H1 (cell line): ENCODE results near the gene GNL3L. TPM values are rescaled to one million over a fixed set of nuclear protein-coding genes. Genes with fewer than 3 reads are reported as not detected.

Experiments used
- BRCA1 ChIP-seq: IDR thresholded peaks from 2 replicates; pipeline ENCODE4 v1.6.1; 2012; ENCODE audit warnings: low read depth, low read length, improper control_type of control experiment
- CBX8 ChIP-seq: fragments of 300-800, 300-1000 bp; sonication (generic); IDR thresholded peaks from 2 replicates; pipeline ENCODE4 v1.7.1; 2016; ENCODE audit warnings: low read depth, low read length, borderline replicate concordance
- EP300 ChIP-seq, 2 experiments: IDR thresholded peaks; 1 replicate in 1 of 2; 2 replicates in 1 of 2; pipeline ENCODE4 v1.6.1; 2011 to 2012; ENCODE audit warnings: low read depth in 2 of 2, low read length in 2 of 2, mild to moderate bottlenecking in 2 of 2, borderline replicate concordance in 1 of 2, inconsistent platforms in 1 of 2, moderate library complexity in 1 of 2
- GABPA ChIP-seq: IDR thresholded peaks from 2 replicates; pipeline ENCODE4 v1.6.1; 2011; ENCODE audit warnings: mild to moderate bottlenecking, low read length, moderate library complexity, borderline replicate concordance; ENCODE audit not compliant: insufficient read depth
- HDAC6 ChIP-seq: IDR thresholded peaks from one replicate; pipeline ENCODE4 v1.7.1; 2012; ENCODE audit warnings: low read depth, mild to moderate bottlenecking, inconsistent platforms, low read length, moderate library complexity
- JUN ChIP-seq: IDR thresholded peaks from 2 replicates; pipeline ENCODE4 v1.6.1; 2011; ENCODE audit warnings: low read depth, mild to moderate bottlenecking, improper control_type of control experiment, low read length
- KDM1A ChIP-seq: fragments of 200-600, 300-600 bp; sonication (generic); IDR thresholded peaks from 2 replicates; pipeline ENCODE4 v1.7.1; 2016; ENCODE audit warnings: mild to moderate bottlenecking, low read length, borderline replicate concordance
- MAFK ChIP-seq: IDR thresholded peaks from 2 replicates; pipeline ENCODE4 v1.6.1; 2012; ENCODE audit warnings: low read depth, mild to moderate bottlenecking, improper control_type of control experiment, low read length
- POU5F1 ChIP-seq: IDR thresholded peaks from 2 replicates; pipeline ENCODE4 v1.6.1; 2011; ENCODE audit warnings: low read depth, mild to moderate bottlenecking, low read length, moderate library complexity
- RAD21 ChIP-seq, 2 experiments: IDR thresholded peaks in 1 of 2; conservative IDR thresholded peaks in 1 of 2; 2 replicates each; pipeline ENCODE4 v1.6.1; 2011; ENCODE audit warnings: low read depth in 2 of 2, low read length in 2 of 2, improper control_type of control experiment in 1 of 2, inconsistent platforms in 1 of 2, mild to moderate bottlenecking in 1 of 2, moderate library complexity in 1 of 2
- TAF7 ChIP-seq: optimal IDR thresholded peaks from 2 replicates; pipeline ENCODE3; 2011; ENCODE audit warnings: low read depth, mild to moderate bottlenecking, inconsistent platforms, low read length, moderate library complexity, borderline replicate concordance
- polyA plus RNA-seq, 7 experiments: library from polyadenylated mRNA; depleted of rRNA in 3 of 7; stranded (reverse) in 5 of 7; unstranded in 2 of 7; fragments of >200 nt in 5 of 7; fragments of 200-250 nt in 2 of 7; gene quantifications; 1 replicate in 5 of 7; 2 replicates in 1 of 7; 4 replicates in 1 of 7; pipeline versions ENCODE4 v1.2.1 to v1.2.3, GENCODE V29; 2011 to 2013; ENCODE audit warnings: missing spikeins in 2 of 7, mixed read lengths in 2 of 7
- total RNA-seq: library from RNA; stranded (reverse); fragmentation: NEBNext Ultra II Directional; extraction: Animal tissue kit (Norgen Biotek cat#: 25700); gene quantifications from 2 replicates; pipeline ENCODE4 v1.2.1, GENCODE V29; 2021
- TF ChIP-seq, protein P1 (sequence below): IDR thresholded peaks from 2 replicates; pipeline ENCODE4 v1.6.1; 2011; ENCODE audit warnings: low read length, improper control_type of control experiment
- TF ChIP-seq, protein P2 (sequence below): IDR thresholded peaks from 2 replicates; pipeline ENCODE4 v1.6.1; 2012; ENCODE audit warnings: low read length, inconsistent platforms

Gene GNL3L
- total and polyA plus RNA-seq, 2 of the 8 experiments (the other 6 are each of a cell fraction or from before 2014, with no cell fraction given): 19.1 to 71.2 TPM

DNA sequence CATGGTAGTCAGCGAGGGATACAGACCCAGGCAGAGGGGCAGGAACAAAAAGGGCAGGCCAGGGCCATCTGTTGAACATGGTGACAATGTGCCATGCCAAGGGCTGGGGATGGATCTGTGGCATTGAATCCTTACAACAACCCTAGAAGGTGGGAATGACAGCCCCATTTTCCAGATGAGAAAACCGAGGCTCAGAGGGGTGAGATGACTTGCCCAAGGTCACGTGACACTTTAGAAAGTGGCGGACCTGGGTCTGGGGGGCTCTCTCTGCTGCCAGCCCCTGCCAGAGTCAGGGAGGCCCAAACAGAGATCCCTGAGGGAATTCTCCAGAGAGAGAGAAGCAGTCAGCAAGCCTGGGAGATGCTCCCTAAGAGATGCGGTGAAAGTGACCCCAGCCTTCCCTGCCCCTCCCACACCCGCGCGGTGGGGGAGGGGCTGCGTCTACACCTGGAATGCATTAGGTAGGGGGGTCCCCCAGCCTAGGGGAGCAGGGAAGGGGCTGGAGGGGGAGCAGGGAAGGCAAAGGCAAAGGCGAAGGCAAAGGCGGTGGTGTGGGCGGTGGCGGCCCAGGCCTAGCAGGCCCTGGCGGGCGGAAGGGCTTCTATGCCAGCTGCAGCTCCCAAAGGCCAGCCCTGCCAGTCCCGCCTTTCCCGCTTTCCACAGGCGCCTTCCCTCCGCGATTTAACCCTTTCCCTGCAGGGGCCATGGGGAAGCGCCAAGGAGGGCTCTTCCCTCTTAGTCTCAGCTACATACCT lies 47.0 kb upstream of the GNL3L start (continued):
- TF ChIP-seq, protein P1, sequence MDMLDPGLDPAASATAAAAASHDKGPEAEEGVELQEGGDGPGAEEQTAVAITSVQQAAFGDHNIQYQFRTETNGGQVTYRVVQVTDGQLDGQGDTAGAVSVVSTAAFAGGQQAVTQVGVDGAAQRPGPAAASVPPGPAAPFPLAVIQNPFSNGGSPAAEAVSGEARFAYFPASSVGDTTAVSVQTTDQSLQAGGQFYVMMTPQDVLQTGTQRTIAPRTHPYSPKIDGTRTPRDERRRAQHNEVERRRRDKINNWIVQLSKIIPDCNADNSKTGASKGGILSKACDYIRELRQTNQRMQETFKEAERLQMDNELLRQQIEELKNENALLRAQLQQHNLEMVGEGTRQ: 0 out of 2 replicates have a peak, but pooled peaks have one; percentile 3
- TF ChIP-seq GABPA (no peak), HDAC6 (no peak), CBX8 (no peak), RAD21 (IDR thresholded peaks at IDR 0.05 in 1 of 2, conservative IDR thresholded peaks at IDR 0.05 in 1 of 2; ENCODE audit: low read depth in 2 of 2, low read length in 2 of 2) (no peak), POU5F1 (no peak), MAFK (no peak), TAF7 (no peak), KDM1A (peak; percentile 88), JUN (no peak), EP300 (IDR thresholded peaks at IDR 0.05; ENCODE audit: borderline replicate concordance in 1 of 2, low read depth in 2 of 2, low read length in 2 of 2) (no peak), BRCA1 (no peak)
- TF ChIP-seq, protein P2, sequence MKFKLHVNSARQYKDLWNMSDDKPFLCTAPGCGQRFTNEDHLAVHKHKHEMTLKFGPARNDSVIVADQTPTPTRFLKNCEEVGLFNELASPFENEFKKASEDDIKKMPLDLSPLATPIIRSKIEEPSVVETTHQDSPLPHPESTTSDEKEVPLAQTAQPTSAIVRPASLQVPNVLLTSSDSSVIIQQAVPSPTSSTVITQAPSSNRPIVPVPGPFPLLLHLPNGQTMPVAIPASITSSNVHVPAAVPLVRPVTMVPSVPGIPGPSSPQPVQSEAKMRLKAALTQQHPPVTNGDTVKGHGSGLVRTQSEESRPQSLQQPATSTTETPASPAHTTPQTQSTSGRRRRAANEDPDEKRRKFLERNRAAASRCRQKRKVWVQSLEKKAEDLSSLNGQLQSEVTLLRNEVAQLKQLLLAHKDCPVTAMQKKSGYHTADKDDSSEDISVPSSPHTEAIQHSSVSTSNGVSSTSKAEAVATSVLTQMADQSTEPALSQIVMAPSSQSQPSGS: no peak
